Measurements from ENCODE around the gene HIGD1A.
"Not testable (repeated sequence)": the region's sequence is repeated elsewhere in the genome, so short reads cannot be mapped to it uniquely, and the experiment has no call there.

HIGD1A gene

GRCh38 chr3:42822828-42823227 lies 18.5 kb upstream of the HIGD1A start:
- no peak overlapping the region for H3K4me3 ChIP-seq (ENCODE audit: low read depth, low read length)
- DNase-seq (ENCODE audit: low read depth) = no peak
- TF ChIP-seq, protein P1, sequence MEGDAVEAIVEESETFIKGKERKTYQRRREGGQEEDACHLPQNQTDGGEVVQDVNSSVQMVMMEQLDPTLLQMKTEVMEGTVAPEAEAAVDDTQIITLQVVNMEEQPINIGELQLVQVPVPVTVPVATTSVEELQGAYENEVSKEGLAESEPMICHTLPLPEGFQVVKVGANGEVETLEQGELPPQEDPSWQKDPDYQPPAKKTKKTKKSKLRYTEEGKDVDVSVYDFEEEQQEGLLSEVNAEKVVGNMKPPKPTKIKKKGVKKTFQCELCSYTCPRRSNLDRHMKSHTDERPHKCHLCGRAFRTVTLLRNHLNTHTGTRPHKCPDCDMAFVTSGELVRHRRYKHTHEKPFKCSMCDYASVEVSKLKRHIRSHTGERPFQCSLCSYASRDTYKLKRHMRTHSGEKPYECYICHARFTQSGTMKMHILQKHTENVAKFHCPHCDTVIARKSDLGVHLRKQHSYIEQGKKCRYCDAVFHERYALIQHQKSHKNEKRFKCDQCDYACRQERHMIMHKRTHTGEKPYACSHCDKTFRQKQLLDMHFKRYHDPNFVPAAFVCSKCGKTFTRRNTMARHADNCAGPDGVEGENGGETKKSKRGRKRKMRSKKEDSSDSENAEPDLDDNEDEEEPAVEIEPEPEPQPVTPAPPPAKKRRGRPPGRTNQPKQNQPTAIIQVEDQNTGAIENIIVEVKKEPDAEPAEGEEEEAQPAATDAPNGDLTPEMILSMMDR (IDR thresholded peaks at IDR 0.05; ENCODE audit: control insufficient read depth, extremely low read depth, insufficient read depth) = no peak

- H3K4me3 ChIP-seq (ENCODE audit: low read depth, low read length) = no peak overlapping the region
- DNase-seq (ENCODE audit: low read depth) = no peak
- TF ChIP-seq, protein P1 (IDR thresholded peaks at IDR 0.05; ENCODE audit: control insufficient read depth, extremely low read depth, insufficient read depth) = no peak
These were observed 16.4 kb upstream of the HIGD1A start for GRCh38 chr3:42820746-42821051.

- no peak for DNase-seq (ENCODE audit: low read depth)
- no peak overlapping the region for H3K4me3 ChIP-seq (ENCODE audit: low read depth, low read length)
- TF ChIP-seq, protein P1 (IDR thresholded peaks at IDR 0.05; ENCODE audit: control insufficient read depth, extremely low read depth, insufficient read depth) = no peak
These were observed 15.2 kb upstream of the HIGD1A start for GRCh38 chr3:42819351-42819965.

DNA sequence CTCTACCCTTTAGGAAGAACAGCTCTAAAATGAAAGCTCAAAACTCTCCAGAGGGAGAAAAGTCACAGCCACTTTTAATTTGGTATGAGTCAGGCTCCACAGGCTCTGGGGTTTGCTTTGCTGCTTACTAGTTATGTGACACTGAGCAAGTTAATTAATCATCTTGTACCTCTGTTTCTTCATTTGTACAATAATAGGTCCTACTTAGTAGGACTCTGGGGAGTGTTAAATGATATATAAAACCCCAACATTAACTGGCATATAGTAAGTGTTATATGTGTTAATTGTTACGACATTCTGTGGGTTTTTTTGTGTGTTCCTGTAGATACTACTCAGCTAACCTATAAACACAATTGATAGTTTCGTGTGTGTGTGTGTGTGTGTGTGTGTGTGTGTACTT lies 11.5 kb upstream of the HIGD1A start:
- TF ChIP-seq, protein P1 (IDR thresholded peaks at IDR 0.05; ENCODE audit: control insufficient read depth, extremely low read depth, insufficient read depth) = no peak
- no peak for DNase-seq (ENCODE audit: low read depth)
- no peak overlapping the region for H3K4me3 ChIP-seq (ENCODE audit: low read depth, low read length)

GRCh38 chr3:42814914-42815507 lies 10.7 kb upstream of the HIGD1A start:
- DNase-seq (ENCODE audit: low read depth) = no peak
- TF ChIP-seq, protein P1 (IDR thresholded peaks at IDR 0.05; ENCODE audit: control insufficient read depth, extremely low read depth, insufficient read depth) = no peak
- no peak overlapping the region for H3K4me3 ChIP-seq (ENCODE audit: low read depth, low read length)

DNA sequence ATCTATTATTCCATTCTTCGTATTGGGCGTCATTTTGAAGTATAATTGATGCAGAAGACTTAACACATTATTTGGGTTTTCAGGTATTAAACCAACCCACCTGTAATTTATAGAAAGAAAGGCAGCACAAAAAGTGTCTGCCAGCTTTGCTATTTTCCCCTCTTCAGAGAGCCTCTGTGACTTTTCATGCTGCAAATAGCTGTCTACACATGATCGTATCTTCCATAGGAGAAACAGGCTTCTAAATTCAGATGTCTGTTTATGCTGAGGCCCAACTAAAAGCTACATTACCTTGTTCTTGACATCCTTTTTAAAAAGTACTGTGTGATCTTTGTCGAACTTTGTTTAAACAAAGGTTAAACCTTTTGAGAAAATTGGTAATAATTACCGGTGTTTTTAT lies 10.0 kb upstream of the HIGD1A start:
- no peak overlapping the region for H3K4me3 ChIP-seq (ENCODE audit: low read depth, low read length)
- TF ChIP-seq, protein P1 (IDR thresholded peaks at IDR 0.05; ENCODE audit: control insufficient read depth, extremely low read depth, insufficient read depth) = no peak
- DNase-seq (ENCODE audit: low read depth) = no peak

DNA sequence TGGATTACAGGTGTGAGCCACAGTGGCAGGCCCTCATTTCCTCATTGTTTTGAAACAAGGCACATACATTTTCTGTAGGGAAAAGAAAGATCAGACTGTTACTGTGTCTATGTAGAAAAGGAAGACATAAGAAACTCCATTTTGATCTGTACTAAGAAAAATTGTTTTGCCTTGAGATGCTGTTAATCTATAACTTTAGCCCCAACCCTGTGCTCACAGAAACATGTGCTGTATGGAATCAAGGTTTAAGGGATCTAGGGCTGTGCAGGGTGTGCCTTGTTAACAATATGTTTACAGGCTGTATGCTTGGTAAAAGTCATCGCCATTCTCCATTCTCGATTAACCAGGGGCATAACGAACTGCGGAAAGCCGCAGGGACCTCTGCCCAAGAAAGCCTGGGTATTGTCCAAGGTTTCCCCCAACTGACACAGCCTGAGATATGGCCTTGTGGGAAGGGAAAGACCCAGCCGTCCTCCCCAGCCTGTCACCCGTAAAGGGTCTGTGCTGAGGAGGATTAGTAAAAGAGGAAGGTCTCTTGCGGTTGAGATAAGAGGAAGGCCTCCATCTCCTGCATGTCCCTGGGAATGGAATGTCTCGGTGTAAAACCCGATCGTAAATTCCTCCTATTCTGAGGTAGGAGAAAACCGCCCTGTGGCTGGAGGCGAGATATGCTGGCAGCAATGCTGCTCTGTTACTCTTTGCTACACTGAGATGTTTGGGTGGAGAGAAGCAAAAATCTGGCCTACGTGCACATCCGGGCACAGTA lies 7.0 kb upstream of the HIGD1A start:
- not testable (repeated sequence) for H3K4me3 ChIP-seq (ENCODE audit: low read depth, low read length); DNase-seq (ENCODE audit: low read depth)

GRCh38 chr3:42810706-42811105 lies 6.4 kb upstream of the HIGD1A start:
- not testable (repeated sequence) for H3K4me3 ChIP-seq (ENCODE audit: low read depth, low read length); DNase-seq (ENCODE audit: low read depth)
